NB4 (cell line): Measurements from ENCODE around the gene FMNL2.

Experiments
- DNase-seq: peaks from one replicate; pipeline ENCODE4 v3.0.0; 2010; ENCODE audit warnings: low read depth
- H3K4me3 ChIP-seq: one replicate; pipeline ENCODE4 v1.5.1; 2011; ENCODE audit warnings: mild to moderate bottlenecking, low read depth, low read length, moderate library complexity
- MYC ChIP-seq: IDR thresholded peaks from 2 replicates; pipeline ENCODE4 v1.6.1; 2011; ENCODE audit warnings: low read depth, low read length
- POLR2A ChIP-seq: IDR thresholded peaks from 2 replicates; pipeline ENCODE4 v1.6.1; 2011; ENCODE audit warnings: mild to moderate bottlenecking; ENCODE audit not compliant: insufficient read length; ENCODE audit errors: extremely low read depth
- TF ChIP-seq, protein P1 (sequence below): IDR thresholded peaks from 2 replicates; pipeline ENCODE4 v1.6.1; 2011; ENCODE audit warnings: low read depth, low read length
- TF ChIP-seq, protein P2 (sequence below): IDR thresholded peaks from one replicate; pipeline ENCODE4 v1.5.1; 2012; ENCODE audit warnings: low read depth, low read length

FMNL2 gene

DNA sequence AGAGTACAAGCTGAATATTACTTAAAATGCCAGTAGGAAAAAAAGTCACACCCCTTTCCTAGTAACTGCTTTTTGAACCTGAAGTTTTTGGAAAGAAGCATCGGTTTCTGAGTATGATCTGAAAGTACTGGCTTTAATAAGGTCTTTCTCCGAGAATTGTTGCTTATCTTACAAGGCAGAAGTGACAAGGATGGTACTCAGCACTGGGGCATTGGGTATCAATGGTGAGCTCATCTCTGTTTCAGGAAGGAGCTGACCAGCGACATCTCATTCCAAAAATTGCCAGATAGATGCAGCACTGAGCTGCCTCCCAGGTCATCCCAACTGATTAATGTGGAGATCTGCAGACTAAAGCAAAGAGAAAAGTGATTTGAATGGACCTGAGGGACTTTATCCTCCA lies 85.4 kb downstream of the FMNL2 start:
- H3K4me3 ChIP-seq = no peak overlapping the region
- DNase-seq = no peak
- TF ChIP-seq, protein P1, sequence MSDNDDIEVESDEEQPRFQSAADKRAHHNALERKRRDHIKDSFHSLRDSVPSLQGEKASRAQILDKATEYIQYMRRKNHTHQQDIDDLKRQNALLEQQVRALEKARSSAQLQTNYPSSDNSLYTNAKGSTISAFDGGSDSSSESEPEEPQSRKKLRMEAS = no peak
- no peak for TF ChIP-seq MYC

DNA sequence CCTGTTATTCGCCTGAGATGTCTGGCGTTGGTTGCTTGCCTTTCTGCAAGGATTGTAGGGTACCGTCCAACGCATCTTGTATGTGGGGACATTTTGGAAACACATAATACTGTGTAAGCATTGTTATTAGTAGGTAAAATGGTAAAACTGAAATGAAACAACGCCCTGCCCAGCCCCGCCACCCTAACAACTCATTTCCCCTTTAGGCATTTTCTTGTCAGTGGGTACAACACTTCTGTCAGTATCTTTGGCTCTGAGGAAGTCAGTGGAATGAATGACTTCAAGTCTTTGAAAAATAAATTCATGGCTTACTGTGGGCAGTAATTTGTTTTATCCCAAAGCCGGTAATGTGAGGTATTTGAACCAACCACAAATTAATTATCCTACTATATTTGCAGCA lies 86.0 kb downstream of the FMNL2 start:
- no peak overlapping the region for H3K4me3 ChIP-seq
- no peak for DNase-seq
- TF ChIP-seq, protein P1 = no peak
- TF ChIP-seq, protein P2, sequence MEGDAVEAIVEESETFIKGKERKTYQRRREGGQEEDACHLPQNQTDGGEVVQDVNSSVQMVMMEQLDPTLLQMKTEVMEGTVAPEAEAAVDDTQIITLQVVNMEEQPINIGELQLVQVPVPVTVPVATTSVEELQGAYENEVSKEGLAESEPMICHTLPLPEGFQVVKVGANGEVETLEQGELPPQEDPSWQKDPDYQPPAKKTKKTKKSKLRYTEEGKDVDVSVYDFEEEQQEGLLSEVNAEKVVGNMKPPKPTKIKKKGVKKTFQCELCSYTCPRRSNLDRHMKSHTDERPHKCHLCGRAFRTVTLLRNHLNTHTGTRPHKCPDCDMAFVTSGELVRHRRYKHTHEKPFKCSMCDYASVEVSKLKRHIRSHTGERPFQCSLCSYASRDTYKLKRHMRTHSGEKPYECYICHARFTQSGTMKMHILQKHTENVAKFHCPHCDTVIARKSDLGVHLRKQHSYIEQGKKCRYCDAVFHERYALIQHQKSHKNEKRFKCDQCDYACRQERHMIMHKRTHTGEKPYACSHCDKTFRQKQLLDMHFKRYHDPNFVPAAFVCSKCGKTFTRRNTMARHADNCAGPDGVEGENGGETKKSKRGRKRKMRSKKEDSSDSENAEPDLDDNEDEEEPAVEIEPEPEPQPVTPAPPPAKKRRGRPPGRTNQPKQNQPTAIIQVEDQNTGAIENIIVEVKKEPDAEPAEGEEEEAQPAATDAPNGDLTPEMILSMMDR = no peak
- TF ChIP-seq MYC (no peak), POLR2A (no peak)

DNA sequence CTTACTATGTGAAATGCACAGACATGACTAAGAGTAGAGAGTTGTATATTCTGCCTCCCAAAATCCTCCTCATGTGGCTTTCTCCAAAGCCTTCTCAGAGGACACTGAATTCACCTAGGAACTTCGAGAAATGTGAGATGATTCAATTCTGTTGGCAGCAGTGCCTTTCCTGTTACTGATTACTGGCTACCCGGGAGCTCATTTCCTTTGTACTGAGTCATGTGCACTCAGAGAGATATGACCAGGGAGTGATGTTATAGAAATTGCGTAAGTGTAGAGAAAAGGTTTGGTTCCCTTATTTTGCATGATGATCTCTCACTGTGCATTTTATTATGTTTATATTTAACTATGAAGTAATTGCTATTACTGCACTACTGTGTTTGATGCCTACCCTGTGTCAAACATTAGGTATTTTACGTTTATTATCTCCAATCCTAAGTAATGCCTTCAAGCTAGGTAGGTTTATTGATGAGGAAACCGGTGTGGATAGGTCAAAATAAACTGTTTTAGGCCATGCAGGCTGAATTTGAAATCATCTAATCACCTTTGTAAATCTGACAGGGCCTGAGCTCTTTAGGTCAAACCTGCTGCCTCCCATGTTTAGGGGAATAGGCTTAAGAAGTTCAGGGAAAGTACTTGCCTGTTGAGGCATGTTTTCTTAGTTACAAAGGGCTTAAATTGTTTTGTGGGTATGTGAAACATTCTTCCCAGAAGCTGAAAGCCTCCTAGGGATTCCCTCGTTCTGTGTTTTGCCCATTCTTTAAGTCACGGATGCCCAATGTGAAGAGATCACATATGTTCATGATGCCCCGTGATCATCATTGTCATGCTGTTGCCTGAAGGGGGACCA lies 86.8 kb downstream of the FMNL2 start:
- no peak overlapping the region for H3K4me3 ChIP-seq
- DNase-seq = peak; percentile 91
- TF ChIP-seq, protein P2 = no peak
- TF ChIP-seq POLR2A = no peak
- TF ChIP-seq MYC = peak; percentile 54; the same call in 1 of the 2 replicates
- TF ChIP-seq, protein P1 = peak; percentile 62

DNA sequence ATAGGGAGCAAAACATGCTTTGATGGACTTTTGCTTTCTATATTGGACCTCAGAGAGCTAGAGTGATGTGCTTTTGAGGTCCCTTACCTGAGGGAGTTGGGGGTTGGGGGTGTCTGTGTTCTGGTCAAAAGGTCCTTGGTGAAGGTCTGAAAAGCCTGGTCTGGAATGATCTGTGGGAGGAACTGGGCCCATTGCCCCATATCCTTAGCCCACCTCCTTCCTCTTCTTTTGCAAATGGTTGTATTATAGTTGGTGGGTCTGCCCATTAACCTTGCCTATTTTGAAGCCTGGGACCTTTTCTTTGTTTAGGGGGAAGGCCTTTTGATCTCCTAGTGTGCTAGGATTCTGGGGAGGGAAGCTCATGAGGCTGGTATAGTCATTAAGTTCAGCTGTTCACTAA lies 88.7 kb downstream of the FMNL2 start:
- H3K4me3 ChIP-seq = no peak overlapping the region
- DNase-seq = no peak
- TF ChIP-seq, protein P2 = no peak
- TF ChIP-seq, protein P1 = no peak
- TF ChIP-seq POLR2A (no peak), MYC (no peak)

DNA sequence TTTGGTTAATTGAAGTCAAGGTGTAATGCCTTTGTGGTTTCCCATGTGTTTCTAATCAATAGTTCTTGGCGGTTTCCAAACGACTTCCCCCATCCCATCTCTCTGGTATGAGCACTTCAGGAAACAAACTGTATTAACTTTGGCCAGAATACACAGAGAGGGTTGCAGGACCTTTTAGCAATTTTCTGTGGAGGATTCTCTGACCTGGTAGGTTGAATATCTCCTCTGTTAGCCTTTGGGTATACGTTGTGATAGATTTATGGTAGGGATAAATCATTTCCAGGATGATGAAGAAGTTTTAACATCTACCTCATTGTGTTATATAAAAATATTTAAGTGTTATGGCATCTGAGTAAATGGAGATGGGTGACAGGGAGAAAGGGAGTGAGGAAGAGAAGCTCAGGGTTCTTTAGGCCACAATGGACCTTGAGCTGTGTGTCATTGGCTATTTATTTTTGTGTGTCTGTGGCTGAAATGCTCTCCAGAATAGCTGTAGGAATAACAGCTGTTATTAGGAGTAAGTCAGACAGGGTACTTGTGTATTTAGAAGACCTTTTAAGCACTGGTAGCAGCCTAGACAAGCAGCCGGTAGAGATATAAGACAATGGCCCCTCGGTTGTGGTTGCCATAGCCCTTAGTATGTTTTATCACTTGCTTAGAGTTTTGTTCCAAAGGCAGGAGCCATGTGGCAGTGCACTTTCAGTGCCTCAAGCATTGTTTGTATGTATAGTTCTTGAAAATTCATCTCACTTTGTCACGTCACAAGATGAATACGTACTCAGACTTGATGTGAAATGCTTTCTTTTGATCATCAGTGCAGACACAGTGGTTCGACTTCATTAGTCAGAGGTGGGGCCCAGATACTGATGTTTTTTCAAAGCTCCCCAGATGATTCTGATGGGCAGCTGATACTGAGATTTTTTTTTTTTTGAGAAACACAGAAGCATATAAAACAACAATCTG lies 91.1 kb downstream of the FMNL2 start:
- no peak overlapping the region for H3K4me3 ChIP-seq
- TF ChIP-seq, protein P1 = no peak
- TF ChIP-seq MYC (no peak), POLR2A (no peak)
- TF ChIP-seq, protein P2 = no peak
- no peak for DNase-seq

DNA sequence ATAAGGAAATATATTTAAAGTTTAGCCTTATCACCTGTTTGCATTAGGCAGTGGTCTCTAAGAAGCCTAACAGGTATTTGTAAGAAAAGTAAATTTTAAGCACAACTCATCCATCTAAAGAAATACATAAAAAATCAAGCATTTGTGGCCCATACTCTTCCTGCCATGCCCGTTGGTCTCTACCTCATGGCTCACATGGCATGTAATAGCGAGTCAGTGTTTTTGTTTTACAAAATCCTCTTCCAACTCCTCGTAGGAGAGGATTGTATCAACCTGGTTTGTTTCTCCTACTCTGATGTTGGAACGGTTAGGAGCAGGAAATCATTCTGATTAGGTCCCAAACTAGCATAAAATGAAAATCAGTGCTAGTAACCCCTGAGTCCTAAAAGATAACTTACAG lies 91.8 kb downstream of the FMNL2 start:
- TF ChIP-seq MYC = no peak
- no peak for DNase-seq
- no peak overlapping the region for H3K4me3 ChIP-seq
